ENCODE data around the gene HLF.

Gene HLF

GRCh38 chr17:55288356-55289105 is 23.8 kb downstream of the HLF start:
- in situ Hi-C loops (cut with HindIII; ENCODE audit: low sequenced_read_pairs) = no loop called here

- in situ Hi-C loops (cut with HindIII; ENCODE audit: low sequenced_read_pairs) = no loop called here
Measured at GRCh38 chr17:55289106-55289446, 24.3 kb downstream of the HLF start.

- in situ Hi-C loops (cut with HindIII; ENCODE audit: low sequenced_read_pairs) = no loop called here
Measured at GRCh38 chr17:55289978-55290377, 25.2 kb downstream of the HLF start.

GRCh38 chr17:55290492-55291113 is 25.8 kb downstream of the HLF start:
- in situ Hi-C loops (cut with HindIII; ENCODE audit: low sequenced_read_pairs) = no loop called here

GRCh38 chr17:55291114-55291507 is 26.4 kb downstream of the HLF start:
- in situ Hi-C loops (cut with HindIII; ENCODE audit: low sequenced_read_pairs) = no loop called here

- in situ Hi-C loops (cut with HindIII; ENCODE audit: low sequenced_read_pairs) = no loop called here
Measured at GRCh38 chr17:55292094-55292493, 27.3 kb downstream of the HLF start.

- in situ Hi-C loops (cut with HindIII; ENCODE audit: low sequenced_read_pairs) = no loop called here
Measured at GRCh38 chr17:55294042-55294751, 29.4 kb downstream of the HLF start.

- in situ Hi-C loops (cut with HindIII; ENCODE audit: low sequenced_read_pairs) = no loop called here
Measured at GRCh38 chr17:55295411-55296170, 30.8 kb downstream of the HLF start.

GRCh38 chr17:55296171-55296695 is 31.5 kb downstream of the HLF start:
- in situ Hi-C loops (cut with HindIII; ENCODE audit: low sequenced_read_pairs) = no loop called here

GRCh38 chr17:55296699-55297098 is 31.9 kb downstream of the HLF start:
- in situ Hi-C loops (cut with HindIII; ENCODE audit: low sequenced_read_pairs) = no loop called here

GRCh38 chr17:55298111-55298730 is 33.5 kb downstream of the HLF start:
- in situ Hi-C loops (cut with HindIII; ENCODE audit: low sequenced_read_pairs) = no loop called here

- in situ Hi-C loops (cut with HindIII; ENCODE audit: low sequenced_read_pairs) = no loop called here
Measured at GRCh38 chr17:55299162-55299838, 34.5 kb downstream of the HLF start.

- in situ Hi-C loops (cut with HindIII; ENCODE audit: low sequenced_read_pairs) = loop anchor here (25.0 kb wide), 1 partner anchor 313 kb away; no protein-coding TSS in a partner anchor
Measured at GRCh38 chr17:55299890-55300289, 35.1 kb downstream of the HLF start.

GRCh38 chr17:55300479-55301290 is 35.9 kb downstream of the HLF start:
- in situ Hi-C loops (cut with HindIII; ENCODE audit: low sequenced_read_pairs) = loop anchor here (25.0 kb wide), 1 partner anchor 313 kb away; no protein-coding TSS in a partner anchor

GRCh38 chr17:55301521-55302406 is 37.0 kb downstream of the HLF start:
- in situ Hi-C loops (cut with HindIII; ENCODE audit: low sequenced_read_pairs) = loop anchor here (25.0 kb wide), 1 partner anchor 314 kb away; no protein-coding TSS in a partner anchor

GRCh38 chr17:55302407-55302787 is 37.6 kb downstream of the HLF start:
- in situ Hi-C loops (cut with HindIII; ENCODE audit: low sequenced_read_pairs) = loop anchor here (25.0 kb wide), 1 partner anchor 315 kb away; no protein-coding TSS in a partner anchor

GRCh38 chr17:55303008-55303493 is 38.3 kb downstream of the HLF start:
- in situ Hi-C loops (cut with HindIII; ENCODE audit: low sequenced_read_pairs) = loop anchor here (25.0 kb wide), 1 partner anchor 316 kb away; no protein-coding TSS in a partner anchor

- in situ Hi-C loops (cut with HindIII; ENCODE audit: low sequenced_read_pairs) = loop anchor here (25.0 kb wide), 1 partner anchor 316 kb away; no protein-coding TSS in a partner anchor
Measured at GRCh38 chr17:55303701-55304145, 39.0 kb downstream of the HLF start.
